Eye (tissue), 1 donor: Measurements from ENCODE around the gene CPD.
"Not testable (repeated sequence)": the region's sequence is repeated elsewhere in the genome, so short reads cannot be mapped to it uniquely, and the experiment has no call there.

Experiments
- DNase-seq: peaks from one replicate; pipeline ENCODE4 v3.0.0-alpha.2; 2015

Gene CPD

DNA sequence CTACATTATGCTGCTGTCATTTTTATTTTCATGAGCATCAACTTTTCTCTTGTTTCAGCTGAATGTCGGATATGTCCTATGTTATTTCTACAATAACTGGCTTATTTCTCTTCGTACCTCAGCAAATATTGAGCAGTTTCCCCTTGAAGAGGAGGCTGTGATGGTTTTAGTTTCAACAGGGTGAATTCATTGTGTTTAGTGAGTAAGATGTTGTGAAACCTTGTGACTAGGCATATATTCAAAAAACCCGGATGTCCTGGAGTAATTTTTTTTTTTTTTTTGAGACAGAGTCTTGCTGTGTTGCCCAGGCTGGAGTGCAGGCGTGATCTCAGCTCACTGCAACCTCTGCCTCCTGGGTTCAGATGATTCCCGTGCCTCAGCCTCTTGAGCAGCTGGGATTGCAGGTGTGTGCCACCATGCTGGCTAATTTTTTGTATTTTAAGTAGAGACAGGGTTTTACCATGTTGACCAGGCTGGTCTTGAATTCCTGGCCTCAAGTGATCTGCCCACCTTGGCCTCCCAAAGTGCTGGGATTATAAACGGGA, 11.1 kb downstream of the CPD start:
- DNase-seq = no peak

DNA sequence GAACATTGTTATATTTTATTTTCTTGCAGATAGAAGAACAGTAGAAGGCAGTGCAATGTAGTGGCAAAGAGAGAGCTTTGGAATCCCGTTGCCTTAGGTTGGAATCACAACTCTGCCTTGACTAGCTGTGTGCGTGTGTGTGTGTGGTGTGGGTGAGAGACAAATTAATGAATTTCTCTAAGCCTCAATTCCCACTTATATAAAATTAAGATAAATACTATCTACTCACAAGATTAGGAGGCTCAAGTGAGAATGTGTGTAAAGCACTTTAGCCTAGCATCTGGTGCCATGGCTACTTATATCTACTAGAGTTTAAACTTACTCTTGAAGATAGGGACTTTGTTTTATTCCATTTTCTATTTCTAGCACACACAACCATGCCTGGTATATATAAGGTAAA, 12.8 kb downstream of the CPD start:
- DNase-seq = no peak

DNA sequence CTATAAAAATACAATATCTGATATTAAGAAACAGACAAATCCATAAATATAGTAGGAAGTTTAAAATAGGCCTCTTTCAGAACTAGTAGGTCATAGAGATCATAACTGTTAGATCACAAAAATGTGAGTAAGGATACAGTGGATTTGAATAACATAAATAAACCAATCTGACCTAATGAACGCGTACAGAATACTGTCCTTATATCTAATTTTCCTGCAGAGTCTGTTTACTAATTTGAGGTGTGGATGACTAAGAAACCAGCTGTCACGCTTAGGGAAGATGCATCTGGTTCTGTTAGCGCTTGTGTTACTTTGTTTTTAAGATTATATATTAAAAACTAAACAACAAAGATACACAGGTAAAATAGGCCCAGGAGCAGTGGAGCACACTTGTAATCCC, 14.8 kb downstream of the CPD start:
- DNase-seq = no peak

DNA sequence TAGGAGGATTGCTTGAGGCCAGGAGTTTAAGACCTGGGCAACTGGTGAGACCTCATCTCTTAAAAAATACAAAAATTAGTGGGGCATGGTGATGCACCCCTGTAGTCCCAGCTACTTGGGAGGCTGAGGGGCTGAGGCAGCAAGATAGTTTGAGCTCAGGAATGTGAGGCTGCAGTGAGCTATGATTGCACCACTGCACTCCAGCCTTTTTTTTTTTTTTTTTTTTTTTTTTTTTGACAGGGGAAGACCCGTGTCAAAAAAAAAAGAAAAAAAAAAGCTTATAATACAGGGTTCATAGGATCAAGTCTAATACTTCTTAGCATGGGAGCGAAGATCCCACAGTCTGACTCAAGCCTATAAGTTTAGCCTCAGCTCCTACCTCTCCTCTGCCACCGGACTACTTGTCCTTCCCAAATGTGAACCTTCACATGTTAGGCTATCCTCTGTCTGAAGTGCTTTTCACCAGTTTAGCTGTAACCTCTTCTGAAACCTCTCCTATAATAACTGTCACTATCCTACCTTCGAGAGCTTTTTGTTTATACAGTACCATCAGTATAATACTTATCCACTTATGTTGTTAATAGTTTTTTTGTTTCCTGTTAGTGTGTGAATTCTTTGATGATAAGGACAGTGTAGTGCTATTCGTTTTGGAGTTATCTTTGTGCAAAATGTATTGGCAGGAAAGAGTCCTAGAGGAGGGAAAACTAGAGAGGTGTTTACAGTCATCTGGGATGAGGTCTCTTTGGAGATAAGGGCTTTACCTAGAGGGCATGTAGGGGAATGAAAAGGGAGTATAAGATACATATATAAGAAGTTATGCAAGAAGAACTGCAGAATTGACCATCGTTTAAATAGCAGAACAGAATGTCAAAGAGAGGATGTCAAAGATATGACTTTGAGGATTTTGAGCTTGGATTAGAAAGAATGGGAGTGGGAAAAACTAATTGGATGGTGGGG, 15.5 kb downstream of the CPD start:
- DNase-seq = no peak

DNA sequence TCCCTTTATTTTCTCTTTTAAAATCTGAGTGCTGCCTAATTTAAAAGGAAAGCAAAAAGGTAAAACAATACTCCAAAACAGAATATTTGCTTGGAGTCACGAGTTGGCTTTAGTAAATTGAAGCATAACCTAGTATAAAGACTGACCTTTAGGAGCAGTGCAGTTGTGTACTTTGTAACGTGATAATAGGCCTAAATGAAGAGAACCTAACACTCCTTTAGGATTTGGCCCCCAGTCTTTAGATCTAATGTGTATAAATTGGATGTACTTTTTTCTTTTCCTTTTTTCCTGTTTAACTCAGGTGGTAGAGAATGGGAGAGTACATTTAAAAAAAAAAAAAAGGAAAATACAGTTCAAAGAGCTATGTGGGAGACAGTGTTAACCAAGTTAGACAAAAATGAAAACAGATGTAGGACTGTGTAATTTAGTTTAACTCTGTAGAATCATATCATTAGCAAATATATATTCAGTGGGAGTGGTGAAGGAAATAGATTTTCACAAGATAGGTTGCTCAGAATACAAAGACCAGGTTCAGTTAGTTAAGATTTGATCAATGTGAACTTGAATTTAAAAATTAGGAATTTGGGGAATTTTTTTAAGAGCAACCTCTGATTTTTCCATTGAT, 16.8 kb downstream of the CPD start:
- no peak for DNase-seq

DNA sequence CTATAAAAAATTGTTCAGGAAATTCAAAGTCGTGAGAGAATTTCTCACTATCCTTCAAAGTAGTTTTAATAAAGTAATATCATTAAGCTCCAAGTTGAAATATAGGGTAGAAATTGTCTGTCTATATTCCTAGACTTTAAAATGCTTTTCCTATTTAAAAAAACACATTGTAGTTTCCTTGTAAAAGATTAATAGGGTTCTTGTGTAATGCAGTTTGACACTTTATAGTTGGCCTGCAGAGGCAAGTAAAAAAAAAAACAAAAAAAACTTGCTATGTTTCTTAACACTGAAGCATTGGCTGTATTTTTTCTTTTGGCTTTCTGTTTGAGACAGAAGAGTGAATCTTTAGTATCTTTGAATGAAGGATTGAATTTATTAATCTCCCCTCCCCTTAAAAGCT, 17.4 kb downstream of the CPD start:
- DNase-seq = no peak

DNA sequence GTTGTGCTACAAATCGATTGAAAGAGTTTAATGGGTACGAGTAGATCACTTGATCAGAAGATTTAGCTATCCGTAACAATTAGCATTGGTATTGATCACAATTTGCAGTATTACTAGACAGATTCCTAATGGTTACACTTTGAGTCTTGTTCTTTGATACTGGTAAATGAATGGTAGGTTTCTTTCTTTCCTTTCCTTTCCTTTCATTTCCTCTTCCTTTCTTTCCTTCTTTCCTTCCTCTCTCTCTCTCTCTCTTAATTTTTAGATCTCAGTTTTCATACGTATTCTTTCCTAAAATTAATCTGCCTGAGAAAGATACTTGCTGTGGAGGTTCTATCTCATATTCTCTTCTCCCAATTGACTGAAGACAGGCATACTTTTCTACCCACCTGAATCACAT, 17.9 kb downstream of the CPD start:
- no peak for DNase-seq

- no peak for DNase-seq
Observed at GRCh38 chr17:30398328-30399041, 19.8 kb downstream of the CPD start.

DNA sequence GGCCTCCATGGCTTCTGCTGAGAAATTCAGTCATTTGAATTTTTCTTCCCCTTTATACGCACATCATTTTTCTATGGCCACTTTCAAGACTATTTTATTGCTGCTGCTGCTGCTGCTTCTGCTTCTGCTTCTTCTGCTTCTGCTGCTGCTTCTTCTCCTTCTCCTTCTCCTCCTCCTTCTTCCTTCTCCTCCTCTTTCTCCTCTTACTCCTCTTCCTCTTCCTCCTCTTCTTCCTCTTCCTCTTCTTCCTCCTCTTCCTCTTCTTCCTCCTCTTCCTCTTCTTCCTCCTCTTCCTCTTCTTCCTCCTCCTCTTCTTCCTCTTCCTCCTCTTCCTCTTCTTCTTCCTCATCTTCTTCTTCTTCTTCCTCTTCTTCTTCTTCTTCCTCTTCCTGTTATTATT, 22.4 kb downstream of the CPD start:
- DNase-seq = no peak

DNA sequence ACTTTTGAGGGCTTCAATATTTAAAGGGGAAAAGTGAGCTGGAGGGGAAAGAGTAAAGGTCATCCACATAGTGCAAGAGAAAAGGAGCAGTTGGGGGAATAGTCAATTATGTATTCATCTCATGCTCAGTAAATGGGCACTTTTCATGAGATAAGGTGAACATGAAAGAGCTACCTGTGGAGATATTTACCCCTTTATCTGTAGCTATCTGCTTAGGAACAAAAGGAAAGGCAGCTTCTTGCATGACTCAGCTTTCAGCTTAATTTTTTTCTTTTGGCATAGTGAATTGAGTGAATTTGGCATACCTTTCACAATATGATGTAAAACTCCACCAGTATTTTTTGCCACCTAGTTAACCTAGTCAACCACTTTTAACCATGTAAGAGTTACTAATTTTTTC, 26.4 kb downstream of the CPD start:
- DNase-seq = no peak

- not testable (repeated sequence) for DNase-seq
Observed at GRCh38 chr17:30410627-30411026, 31.9 kb downstream of the CPD start.

DNA sequence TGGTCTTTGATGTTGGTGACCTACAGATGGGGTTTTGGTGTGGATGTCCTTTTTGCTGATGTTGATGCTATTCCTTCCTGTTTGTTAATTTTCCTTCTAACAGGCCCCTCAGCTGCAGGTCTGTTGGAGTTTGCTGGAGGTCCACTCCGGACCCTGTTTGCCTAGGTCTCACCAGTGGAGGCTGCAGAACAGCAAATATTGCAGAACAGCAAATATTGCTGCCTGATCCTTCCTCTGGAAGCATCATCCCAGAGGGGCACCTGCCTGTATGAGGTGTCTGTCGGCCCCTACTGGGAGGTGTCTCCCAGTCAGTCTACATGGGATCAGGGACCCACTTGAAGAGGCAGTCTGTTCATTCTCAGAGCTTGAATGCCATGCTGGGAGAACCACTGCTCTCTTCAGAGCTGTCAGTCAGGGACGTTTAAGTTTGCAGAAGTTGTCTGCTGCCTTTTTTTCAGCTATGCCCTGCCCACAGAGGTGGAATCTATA, 33.3 kb downstream of the CPD start:
- DNase-seq = not testable (repeated sequence)

DNA sequence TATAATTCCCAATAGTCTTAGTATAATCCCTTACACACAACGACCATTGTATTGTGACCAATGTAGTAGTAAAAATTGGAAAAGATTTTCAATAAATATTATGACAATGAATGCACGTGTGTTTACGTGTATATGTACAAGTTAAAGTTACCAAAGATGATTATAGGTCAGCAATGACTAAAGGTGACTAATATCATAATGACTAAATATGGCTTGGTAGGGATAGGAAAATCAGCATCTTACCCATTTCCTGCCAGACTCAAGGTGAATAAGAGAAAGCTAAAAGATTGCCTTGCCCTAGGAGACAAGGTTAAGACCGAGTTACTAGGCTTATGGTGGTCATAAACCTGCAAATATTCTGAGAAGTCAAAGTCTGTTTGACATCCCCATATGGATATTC, 34.4 kb downstream of the CPD start:
- DNase-seq = no peak

DNA sequence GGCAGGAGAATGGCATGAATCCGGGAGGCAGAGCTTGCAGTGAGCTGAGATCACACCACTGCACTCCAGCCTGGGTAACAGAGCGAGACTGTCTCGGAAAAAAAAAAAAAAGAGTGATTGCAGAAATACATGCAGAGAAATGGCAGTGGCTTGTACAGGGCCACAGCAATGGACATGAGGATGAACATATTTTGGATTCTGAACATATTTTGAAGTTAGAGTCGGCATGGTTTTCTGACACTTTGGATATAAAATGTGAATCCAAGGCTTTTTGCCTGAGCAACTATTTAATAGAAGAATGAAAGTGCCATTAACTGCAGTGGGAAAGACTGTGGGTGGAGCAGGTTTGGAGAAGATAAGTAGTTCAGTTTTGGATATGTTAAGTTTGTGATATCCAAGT, 35.8 kb downstream of the CPD start:
- no peak for DNase-seq

DNA sequence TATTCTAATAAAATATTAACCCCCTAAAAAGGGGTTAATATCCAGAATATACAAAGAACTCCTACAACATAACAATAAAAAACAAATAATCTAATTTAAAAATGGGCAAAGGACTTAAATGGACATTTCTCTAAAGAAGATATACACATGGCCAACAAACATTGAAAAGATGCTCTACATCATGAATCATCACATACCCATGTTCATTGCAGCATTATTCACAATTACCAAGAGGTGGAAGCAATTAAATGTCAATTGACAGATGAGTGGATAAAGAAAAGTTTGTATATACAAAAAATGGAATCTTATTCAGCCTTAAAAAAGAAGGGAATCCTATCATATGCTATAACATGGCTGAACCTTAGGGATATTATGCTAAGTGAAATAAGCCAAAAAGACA, 36.8 kb downstream of the CPD start:
- DNase-seq = no peak

DNA sequence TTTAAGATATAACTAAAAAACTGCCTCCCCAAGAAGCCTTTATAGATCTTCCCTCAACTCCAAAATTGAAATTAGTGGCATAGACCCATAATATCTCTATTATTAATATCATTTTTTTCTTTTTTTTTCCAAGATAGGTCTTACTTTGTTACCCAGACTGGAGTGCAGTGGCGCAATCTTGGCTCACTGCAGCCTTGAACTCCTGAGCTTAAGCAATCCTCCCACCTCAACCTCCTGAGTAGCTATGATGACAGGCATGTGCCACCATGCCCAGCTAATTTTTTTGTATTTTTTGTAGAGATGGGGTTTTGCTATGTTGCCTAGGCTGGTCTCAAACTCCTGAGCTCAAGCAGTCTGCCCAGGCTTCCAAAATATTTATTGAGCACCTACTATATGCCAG, 39.3 kb downstream of the CPD start:
- DNase-seq = not testable (repeated sequence)

DNA sequence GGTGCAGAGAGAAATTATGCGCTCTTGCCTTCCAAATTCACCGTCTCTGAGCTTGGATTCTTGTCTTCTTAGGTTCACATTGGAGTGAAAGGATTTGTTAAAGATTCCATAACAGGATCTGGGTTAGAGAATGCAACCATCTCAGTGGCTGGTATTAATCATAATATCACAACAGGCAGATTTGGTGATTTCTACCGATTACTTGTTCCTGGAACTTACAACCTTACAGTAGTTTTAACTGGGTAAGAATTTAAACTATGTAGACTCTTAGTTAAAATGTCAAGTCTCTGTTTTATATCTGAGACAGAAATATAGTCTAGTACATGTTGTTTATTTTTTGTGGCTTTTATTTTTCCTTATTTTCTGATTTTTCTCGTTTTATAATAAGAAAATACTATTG, 42.9 kb downstream of the CPD start:
- no peak for DNase-seq

- DNase-seq = no peak
Observed at GRCh38 chr17:30422171-30422570, 43.4 kb downstream of the CPD start.

DNA sequence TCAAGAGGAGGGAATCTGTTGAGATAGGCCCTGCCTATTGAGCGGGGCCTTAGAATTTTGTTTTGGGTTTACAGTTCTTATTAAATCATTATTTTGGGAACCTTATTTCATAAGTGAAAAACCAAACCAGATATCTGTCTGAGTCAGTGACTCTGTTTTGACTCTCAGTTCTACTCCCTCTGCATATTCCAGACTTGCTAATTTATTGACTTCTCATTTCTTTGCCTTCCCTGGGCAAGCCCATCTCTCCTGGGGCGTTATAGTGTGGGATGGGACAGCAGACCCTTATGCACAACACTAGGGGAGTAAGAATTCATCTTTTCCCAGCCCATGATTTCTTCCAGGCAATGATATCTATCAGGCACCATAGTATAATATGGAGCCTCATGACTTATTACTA, 45.7 kb downstream of the CPD start:
- DNase-seq = no peak

DNA sequence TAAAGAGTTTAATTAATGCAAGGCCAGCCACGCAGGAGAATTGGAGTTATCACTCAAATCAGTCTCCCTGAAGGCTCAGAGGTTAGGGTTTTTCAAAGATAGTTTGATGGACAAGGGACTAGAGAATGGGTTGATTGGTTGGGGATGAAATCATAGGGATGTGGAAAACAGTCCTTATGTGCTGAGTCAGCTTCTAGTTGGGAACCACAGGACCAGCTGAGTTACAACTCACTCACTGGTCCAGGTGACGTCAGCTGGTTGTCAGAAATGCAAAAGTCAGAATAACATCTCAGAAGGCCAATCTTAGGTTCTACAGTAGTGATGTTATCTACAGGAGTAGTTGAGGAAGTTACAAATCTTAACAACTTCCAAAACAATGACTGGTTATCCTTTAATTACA, 47.6 kb downstream of the CPD start:
- DNase-seq = no peak

DNA sequence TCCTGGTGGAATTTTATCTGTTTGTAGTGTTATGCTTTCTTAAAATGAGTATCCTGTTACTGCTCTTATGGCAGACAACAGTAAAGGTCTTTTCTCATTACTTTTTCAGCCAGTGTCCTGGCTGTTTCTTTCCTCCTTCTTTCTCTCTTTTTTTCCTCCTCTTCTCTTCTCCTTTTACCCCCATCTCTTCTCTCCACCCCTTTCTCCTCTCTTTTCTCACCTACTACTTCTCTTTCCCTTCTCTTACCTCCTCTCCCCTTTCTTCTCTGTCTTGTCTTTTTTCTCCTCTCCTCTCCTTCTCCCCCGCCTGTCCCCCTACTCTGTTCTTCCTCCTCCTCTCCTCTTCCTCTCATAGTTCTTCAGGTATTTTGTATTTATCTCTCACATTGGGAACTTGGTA, 48.9 kb downstream of the CPD start:
- no peak for DNase-seq

DNA sequence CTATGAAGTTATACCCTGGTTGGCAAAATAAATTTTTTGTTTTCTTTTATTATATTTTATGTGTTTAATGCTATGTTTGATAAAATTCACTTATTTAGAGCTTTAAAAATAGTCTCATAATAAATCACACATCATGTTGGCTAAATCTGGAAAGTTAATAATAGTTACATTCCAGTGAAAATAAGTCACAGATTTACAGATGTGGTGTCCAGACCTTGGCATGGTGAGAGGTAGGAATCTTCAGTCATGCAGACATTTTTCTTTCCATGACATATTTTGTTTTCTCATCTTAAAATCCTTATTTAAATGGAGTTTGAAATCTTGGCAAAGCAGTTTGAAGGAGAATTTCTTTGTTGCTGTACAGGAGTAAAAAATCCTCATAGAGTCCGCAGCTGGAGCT, 50.4 kb downstream of the CPD start:
- peak; percentile 35 for DNase-seq

- DNase-seq = no peak
Observed at GRCh38 chr17:30433514-30433913, 54.8 kb downstream of the CPD start.
